Heart right ventricle (tissue), 16 donors: ENCODE measurements around the gene SLC46A2. TPM values are rescaled to one million over a fixed set of nuclear protein-coding genes. Genes with fewer than 3 reads are reported as not detected.

Source experiments
- ATAC-seq, 8 donors: fragments of 200-7000 bp; cut with Tn5 transposase; one replicate each; pipeline ENCODE4 v1.9.1; 2020; ENCODE audit warnings: mild to moderate bottlenecking in 8 of 8, moderate library complexity in 8 of 8, moderate number of reproducible peaks in 1 of 8
- DNase-seq, 2 donors: peaks; one replicate each; pipeline ENCODE4 v3.0.0-alpha.2; 2020
- H3K27ac ChIP-seq, 10 donors: fragments of 200-600 bp; sonication (generic) in 2 of 10; one replicate each; pipeline versions ENCODE4 v1.5.0 to v1.8.0; 2020 to 2022; ENCODE audit warnings: mild to moderate bottlenecking in 3 of 10
- H3K27me3 ChIP-seq, 7 donors: fragments of 200-600 bp; one replicate each; pipeline ENCODE4 v1.8.0; 2021 to 2022; ENCODE audit warnings: mild to moderate bottlenecking in 2 of 7
- H3K36me3 ChIP-seq, 9 donors: fragments of 200-600 bp; sonication (generic) in 1 of 9; one replicate each; pipeline versions ENCODE4 v1.5.0 to v1.8.0; 2020 to 2022; ENCODE audit warnings: mild to moderate bottlenecking in 2 of 9
- H3K4me1 ChIP-seq, 9 donors: fragments of 200-600 bp; sonication (generic) in 1 of 9; one replicate each; pipeline versions ENCODE4 v1.5.0 to v1.8.0; 2020 to 2022; ENCODE audit warnings: mild to moderate bottlenecking in 4 of 9
- H3K4me3 ChIP-seq, 10 donors: fragments of 200-600 bp; sonication (generic) in 2 of 10; one replicate each; pipeline versions ENCODE4 v1.5.0 to v1.8.0; 2020 to 2022; ENCODE audit warnings: mild to moderate bottlenecking in 7 of 10, moderate library complexity in 2 of 10
- H3K9me3 ChIP-seq, 11 donors: fragments of 200-600 bp in 10 of 11; sonication (generic) in 2 of 11; one replicate each; pipeline versions ENCODE4 v1.5.0 to v1.8.0; 2013 to 2022; ENCODE audit warnings: mild to moderate bottlenecking in 2 of 11, control low read depth in 1 of 11, moderate library complexity in 1 of 11
- WGBS, 2 donors: extraction: QIAGEN DNeasy Blood & Tissue Kit; methylation state at CpG; one replicate each; pipeline ENCODE4 v1.1.7; 2013; ENCODE audit warnings: inconsistent platforms in 1 of 2; 5-methylcytosine and 5-hydroxymethylcytosine counted together
- intact Hi-C, 10 donors: fragments of 100-400 bp; cut with DNase I; formaldehyde crosslinking; loops; one replicate each; pipeline versions ENCODE4 v1.11.1 to v1.14.2; 2022
- long read RNA-seq, 3 donors: library from polyadenylated mRNA; unstranded; transcript quantifications; one replicate each; pipeline ENCODE4 v2.0.0, GENCODE V29; 2020 to 2021
- polyA plus RNA-seq, 2 donors: library from polyadenylated mRNA; stranded (reverse); fragments of 200-250 nt; gene quantifications; one replicate each; pipeline ENCODE4 v1.2.3, GENCODE V29; 2013
- total RNA-seq, 10 donors: library from RNA; stranded (reverse); fragmentation: NEBNext Ultra II Directional in 3 of 10; extraction: Animal tissue kit (Norgen Biotek cat#: 25700) in 3 of 10; gene quantifications; one replicate each; pipeline versions ENCODE4 v1.2.1 to v1.2.4, GENCODE V29; 2021 to 2023
- TF ChIP-seq, protein P1 (sequence below), 9 donors: fragments of 200-600 bp; sonication (generic) in 2 of 9; IDR thresholded peaks; one replicate each; pipeline versions ENCODE4 v1.5.0 to v1.8.0; 2021 to 2022; ENCODE audit warnings: antibody characterized with exemption in 9 of 9, mild to moderate bottlenecking in 5 of 9, moderate library complexity in 1 of 9
- donor health status: Arrhythmogenic right ventricular cardiomyopathy.
- donor health status: ischemic (EF 13 %, LVEDD 7.1; RV severe dilation, severe dysfunction).
- donor health status: healthy with polysubstance abuse.
- donor health status: DM: no; HTN: yes; CAD: no.
- donor health status: DM: no; HTN: no; CAD: no.
- donor health status: ischemic (EF 25% LVEDD 6.9; RV normal size, moderate dysfunction).
- donor health status: ischemic (EF 25% LVEDD 5.7; RV mildly dilated, moderate dysfunction).
- donor health status: healthy.
- donor health status: DM: yes; HTN: yes; CAD: no.
- donor health status: Ischemic cardiomyopathy.
- donor health status: ischemic (EF 35%, LVEDD 5.7; RV mildly dilated, moderate dysfunction).
- donor health status: nonischemic (EF 11% LVEDD 7.7; RV severe dilation, severe dysfunction).
- donor health status: DM: yes; HTN: yes; CAD: no.
- donor health status: PGD.
- donor health status: ischemic (EF 29% LVEDD 5.4; RV normal size, mild dysfunction).
- donor health status: nonischemic (EF 23%, LVEDD 6.1; RV moderate dilation, normal function).

The SLC46A2 gene
- under 1 TPM in 2 of 10 donors, not detected in 8; 0.15 to 0.42 TPM for total RNA-seq
- polyA plus RNA-seq: under 1 TPM in 1 of 2 donors, not detected in 1; 0.06 TPM
- long read RNA-seq, donor 1: 0 reads
- long read RNA-seq, donor 2: 0 reads
- long read RNA-seq, donor 3: 0 reads

GRCh38 chr9:112890106-112891081, at the start of gene SLC46A2:
Gene SLC46A2 (minus strand): TSS chr9:112890876. CDS start chr9:112890681, 195 bp downstream.
- Histone ChIP-seq H3K27me3 (peaks cover 0 to 34% (median 15%) of the 10 kb centered on the region in 7 donors), H3K36me3 (no peaks in the 10 kb centered on the region), H3K27ac (peak within 1 kb of the TSS in 1 of 10 donors; percentile 64), H3K4me3 (peak within 1 kb of the TSS in 9 of 10 donors; percentile 30 to 57 (median 47)), H3K9me3 (no peaks in the 10 kb centered on the region), H3K4me1 (peaks cover 4 to 36% (median 6%) of the 10 kb centered on the region in 9 donors)
- peak; percentile 29 to 78 (median 68) for ATAC-seq
- TF ChIP-seq, protein P1, sequence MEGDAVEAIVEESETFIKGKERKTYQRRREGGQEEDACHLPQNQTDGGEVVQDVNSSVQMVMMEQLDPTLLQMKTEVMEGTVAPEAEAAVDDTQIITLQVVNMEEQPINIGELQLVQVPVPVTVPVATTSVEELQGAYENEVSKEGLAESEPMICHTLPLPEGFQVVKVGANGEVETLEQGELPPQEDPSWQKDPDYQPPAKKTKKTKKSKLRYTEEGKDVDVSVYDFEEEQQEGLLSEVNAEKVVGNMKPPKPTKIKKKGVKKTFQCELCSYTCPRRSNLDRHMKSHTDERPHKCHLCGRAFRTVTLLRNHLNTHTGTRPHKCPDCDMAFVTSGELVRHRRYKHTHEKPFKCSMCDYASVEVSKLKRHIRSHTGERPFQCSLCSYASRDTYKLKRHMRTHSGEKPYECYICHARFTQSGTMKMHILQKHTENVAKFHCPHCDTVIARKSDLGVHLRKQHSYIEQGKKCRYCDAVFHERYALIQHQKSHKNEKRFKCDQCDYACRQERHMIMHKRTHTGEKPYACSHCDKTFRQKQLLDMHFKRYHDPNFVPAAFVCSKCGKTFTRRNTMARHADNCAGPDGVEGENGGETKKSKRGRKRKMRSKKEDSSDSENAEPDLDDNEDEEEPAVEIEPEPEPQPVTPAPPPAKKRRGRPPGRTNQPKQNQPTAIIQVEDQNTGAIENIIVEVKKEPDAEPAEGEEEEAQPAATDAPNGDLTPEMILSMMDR (IDR thresholded peaks at IDR 0.05): no peak
- WGBS, 2 donors: 14 to 15% methylated on average over 73 to 78 of the region's 78 CpGs
- intact Hi-C loops: loop anchor here in 1 of 10 donors (10.0 kb wide), 1 partner anchor 46 kb away; no protein-coding TSS in a partner anchor
- DNase-seq: peak in 1 of 2 donors; percentile 37

DNA sequence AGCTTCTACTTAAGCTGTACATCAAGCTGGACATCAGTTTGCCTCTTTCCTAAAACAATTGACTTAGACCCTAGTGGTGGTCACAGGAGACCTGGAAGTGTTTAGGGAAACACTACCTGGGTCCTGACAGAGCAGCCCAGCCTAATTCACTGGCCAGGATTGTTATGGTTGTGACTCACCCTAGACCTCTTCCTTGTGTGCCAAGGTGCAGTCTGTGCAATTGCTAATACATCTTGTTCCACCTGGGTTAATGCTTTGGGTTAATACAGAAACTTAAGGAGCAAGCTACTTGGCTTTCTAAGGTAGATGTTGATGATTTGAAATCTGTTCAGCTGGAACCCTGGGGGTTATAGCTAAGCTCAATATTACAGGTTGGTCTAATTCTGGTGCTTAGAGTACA, 48.7 kb upstream of the SLC46A2 start:
- TF ChIP-seq, protein P1 (IDR thresholded peaks at IDR 0.05): no peak
- Histone ChIP-seq H3K27ac (no peak overlapping the region), H3K4me3 (no peak overlapping the region), H3K4me1 (no peaks in the 10 kb centered on the region), H3K9me3 (peaks cover 0 to 4% (median 0%) of the 10 kb centered on the region in 11 donors), H3K36me3 (no peaks in the 10 kb centered on the region), H3K27me3 (peaks cover 0 to 31% (median 12%) of the 10 kb centered on the region in 7 donors)
- DNase-seq (no peak), ATAC-seq (no peak)
- intact Hi-C loops: loop anchor here in 3 of 10 donors (10.0 kb wide), 1 partner anchor 155 kb away; no protein-coding TSS in a partner anchor

- no peaks in the 10 kb centered on the region for H3K36me3 ChIP-seq
- no peaks in the 10 kb centered on the region for H3K4me1 ChIP-seq
- DNase-seq (no peak), ATAC-seq (no peak)
- H3K9me3 ChIP-seq: no peaks in the 10 kb centered on the region
- 32 to 47% methylated on average over 2 of the region's 2 CpGs for whole genome bisulfite sequencing, 2 donors
- TF ChIP-seq, protein P1 (IDR thresholded peaks at IDR 0.05): no peak
- H3K4me3 ChIP-seq: no peak overlapping the region
- no peak overlapping the region for H3K27ac ChIP-seq
- intact Hi-C loops: loop anchor here in 3 of 10 donors (10.0 kb wide), 1 partner anchor 161 kb away; no protein-coding TSS in a partner anchor
- H3K27me3 ChIP-seq: peaks cover 0 to 36% (median 19%) of the 10 kb centered on the region in 7 donors
Observed at GRCh38 chr9:112933696-112934095, 43.0 kb upstream of the SLC46A2 start.

DNA sequence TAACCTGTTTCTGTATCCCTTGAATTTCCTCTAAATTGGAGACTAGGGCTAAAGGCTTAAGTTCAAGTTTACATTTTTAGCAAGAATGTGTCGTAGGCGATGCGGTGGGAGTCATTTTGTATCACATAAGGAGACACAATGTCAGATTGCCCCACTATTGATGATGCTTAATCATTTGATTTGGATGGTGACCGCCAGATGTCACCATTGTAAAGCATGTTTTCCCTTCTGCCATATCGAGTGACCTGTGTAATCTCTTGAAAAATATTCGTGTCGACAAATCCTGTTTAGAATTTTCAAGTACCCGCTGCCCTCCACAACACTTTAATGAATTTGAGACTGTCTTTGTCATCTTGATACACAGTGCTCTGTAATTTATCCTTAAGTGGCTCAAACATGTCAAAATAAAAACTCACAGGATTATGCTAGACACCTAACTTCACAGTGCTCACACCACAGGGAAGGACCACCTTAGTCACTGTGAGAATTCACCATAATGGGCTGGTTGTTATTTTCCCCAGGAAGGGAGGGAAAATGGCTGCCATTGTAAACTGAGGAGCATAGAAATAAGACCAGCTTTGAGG, 34.5 kb upstream of the SLC46A2 start:
- Histone ChIP-seq H3K36me3 (no peaks in the 10 kb centered on the region), H3K27me3 (peaks cover 0 to 13% (median 4%) of the 10 kb centered on the region in 7 donors), H3K4me3 (no peak overlapping the region), H3K9me3 (no peaks in the 10 kb centered on the region), H3K4me1 (no peaks in the 10 kb centered on the region), H3K27ac (no peak overlapping the region)
- TF ChIP-seq, protein P1 (IDR thresholded peaks at IDR 0.05): peak in 7 of 9 donors; percentile 18 to 59 (median 45)
- DNase-seq (no peak), ATAC-seq (no peak)
- intact Hi-C loops: no loop called here
- 24 to 27% methylated on average over 8 of the region's 8 CpGs for whole genome bisulfite sequencing, 2 donors
